Osteoblast (primary cell): ENCODE results near the gene CTBP2. TPM values are rescaled to one million over a fixed set of nuclear protein-coding genes. Genes with fewer than 3 reads are reported as not detected.

Source experiments
- DNase-seq: peaks from one replicate; pipeline ENCODE4 v3.0.0; 2011; ENCODE audit warnings: low spot score, mixed read lengths; ENCODE audit not compliant: insufficient read length; ENCODE audit errors: missing footprints
- H2AFZ ChIP-seq: 2 replicates; pipeline ENCODE4 v1.6.0; 2011; ENCODE audit warnings: mild to moderate bottlenecking, low read length
- H3K27ac ChIP-seq: 2 replicates; pipeline ENCODE4 v1.5.1; 2011; ENCODE audit warnings: mild to moderate bottlenecking, low read depth, low read length, moderate library complexity
- H3K27me3 ChIP-seq: 2 replicates; pipeline ENCODE4 v1.6.0; 2012; ENCODE audit warnings: mild to moderate bottlenecking, control low read depth, inconsistent platforms, low read length, moderate library complexity; ENCODE audit not compliant: insufficient read depth
- H3K36me3 ChIP-seq: 2 replicates; pipeline ENCODE4 v1.5.1; 2011; ENCODE audit warnings: mild to moderate bottlenecking, low read length, control low read depth, moderate library complexity; ENCODE audit not compliant: insufficient read depth
- H3K4me1 ChIP-seq: 2 replicates; pipeline ENCODE4 v1.5.1; 2011; ENCODE audit warnings: mild to moderate bottlenecking, low read length, control low read depth, moderate library complexity; ENCODE audit not compliant: insufficient read depth
- H3K4me2 ChIP-seq: 2 replicates; pipeline ENCODE4 v1.6.0; 2011; ENCODE audit warnings: mild to moderate bottlenecking, low read length; ENCODE audit not compliant: insufficient read depth
- H3K4me3 ChIP-seq: fragments of 200-600 bp; sonication (generic); 3 replicates; pipeline ENCODE4 v1.5.1; 2012; ENCODE audit warnings: mild to moderate bottlenecking, low read length, inconsistent platforms; ENCODE audit not compliant: insufficient read depth
- H3K79me2 ChIP-seq: 2 replicates; pipeline ENCODE4 v1.6.0; 2012; ENCODE audit warnings: mild to moderate bottlenecking, low read length, control low read depth, inconsistent platforms; ENCODE audit not compliant: insufficient read depth
- H3K9me3 ChIP-seq: 2 replicates; pipeline ENCODE4 v1.5.1; 2011; ENCODE audit warnings: low read depth, low read length, control low read depth
- H4K20me1 ChIP-seq: 2 replicates; pipeline ENCODE4 v1.6.0; 2012; ENCODE audit warnings: mild to moderate bottlenecking, low read length, control low read depth; ENCODE audit not compliant: insufficient read depth
- CTCF ChIP-seq: IDR thresholded peaks from 2 replicates; pipeline ENCODE4 v1.5.1; 2011; ENCODE audit warnings: mild to moderate bottlenecking, low read depth, low read length, moderate library complexity; ENCODE audit errors: extremely low read depth
- total RNA-seq: library from RNA; depleted of rRNA; stranded (reverse); fragments of >200 nt; gene quantifications from 2 replicates; pipeline ENCODE4 v1.2.3, GENCODE V29; 2012

Gene CTBP2
- total RNA-seq, 1 donor: 65.9 TPM

GRCh38 chr10:125043841-125044658 lies 116.3 kb downstream of the CTBP2 start:
- H3K27ac ChIP-seq: no peak overlapping the region
- H3K4me2 ChIP-seq: no peak overlapping the region
- no peaks in the 10 kb centered on the region for H3K36me3 ChIP-seq
- peaks cover 34% of the 10 kb centered on the region for H4K20me1 ChIP-seq
- H2AFZ ChIP-seq: no peak overlapping the region
- H3K9me3 ChIP-seq: no peaks in the 10 kb centered on the region
- no peaks in the 10 kb centered on the region for H3K27me3 ChIP-seq
- no peak for TF ChIP-seq CTCF
- no peak for DNase-seq
- H3K4me1 ChIP-seq: peaks cover 9% of the 10 kb centered on the region
- no peak overlapping the region for H3K4me3 ChIP-seq
- H3K79me2 ChIP-seq: peaks cover 88% of the 10 kb centered on the region

DNA sequence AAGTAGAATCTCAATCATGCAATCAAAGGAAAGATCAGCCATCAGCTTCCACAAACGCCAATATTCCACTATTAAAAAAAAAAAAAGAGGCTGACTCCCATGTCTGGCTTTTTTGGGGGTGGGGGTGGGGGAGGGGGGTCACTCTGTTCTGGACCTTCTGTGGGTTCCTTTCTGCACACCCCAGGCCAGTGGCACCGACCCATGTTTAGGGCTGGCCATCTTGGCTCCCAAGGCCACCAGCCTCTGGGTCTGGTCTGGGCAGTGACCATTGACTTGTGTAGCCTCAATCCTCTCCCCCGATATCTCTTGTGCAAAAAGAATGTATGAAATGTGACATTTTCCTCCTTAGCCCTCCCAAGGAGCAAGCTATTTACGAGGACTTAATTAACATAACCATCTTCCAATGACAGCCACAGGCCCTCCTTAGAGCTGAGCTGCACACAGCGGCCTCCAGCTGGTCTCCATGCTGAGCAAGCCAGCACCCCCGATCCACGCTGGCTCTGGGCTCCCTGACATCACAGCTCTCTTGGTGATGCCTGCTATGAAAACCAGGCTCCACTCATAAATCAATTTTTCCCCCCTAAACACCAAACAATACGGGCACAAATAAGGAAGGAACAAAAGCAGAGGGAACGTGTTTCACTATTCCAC lies 118.4 kb downstream of the CTBP2 start:
- DNase-seq: no peak
- Histone ChIP-seq H3K4me2 (no peak overlapping the region), H3K36me3 (no peaks in the 10 kb centered on the region), H3K9me3 (no peaks in the 10 kb centered on the region), H3K4me3 (no peak overlapping the region), H3K27me3 (no peaks in the 10 kb centered on the region), H2AFZ (no peak overlapping the region), H3K4me1 (peaks cover 18% of the 10 kb centered on the region), H4K20me1 (peaks cover 25% of the 10 kb centered on the region), H3K79me2 (peaks cover 90% of the 10 kb centered on the region), H3K27ac (no peak overlapping the region)
- no peak for TF ChIP-seq CTCF

- Histone ChIP-seq H2AFZ (no peak overlapping the region), H3K36me3 (no peaks in the 10 kb centered on the region), H4K20me1 (peaks cover 13% of the 10 kb centered on the region), H3K9me3 (no peaks in the 10 kb centered on the region), H3K79me2 (peaks cover 90% of the 10 kb centered on the region), H3K27ac (no peak overlapping the region), H3K27me3 (no peaks in the 10 kb centered on the region), H3K4me2 (no peak overlapping the region), H3K4me3 (no peak overlapping the region), H3K4me1 (peaks cover 37% of the 10 kb centered on the region)
- no peak for TF ChIP-seq CTCF
- no peak for DNase-seq
These were observed 121.0 kb downstream of the CTBP2 start for GRCh38 chr10:125039354-125039769.

DNA sequence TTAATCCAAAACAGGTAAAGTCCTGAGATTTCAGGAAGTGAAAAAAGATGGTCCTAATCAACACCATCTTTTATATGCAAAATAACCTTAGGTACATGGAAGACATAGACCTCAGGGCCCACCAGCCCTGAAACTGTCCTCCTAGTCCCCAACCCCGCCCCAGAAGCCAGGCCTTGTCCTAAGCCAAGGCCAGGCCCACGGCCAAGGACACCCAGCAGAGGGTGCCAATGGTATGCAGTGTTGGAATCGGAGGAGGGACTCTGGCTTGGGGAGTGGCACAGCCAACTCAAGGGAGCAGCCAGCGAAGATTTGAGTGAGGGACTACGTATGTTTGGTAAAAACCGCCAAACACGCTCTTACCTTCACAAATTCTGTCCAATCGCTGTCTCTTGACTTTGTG lies 121.7 kb downstream of the CTBP2 start:
- Histone ChIP-seq H3K79me2 (peaks cover 90% of the 10 kb centered on the region), H3K4me2 (no peak overlapping the region), H3K9me3 (no peaks in the 10 kb centered on the region), H3K36me3 (no peaks in the 10 kb centered on the region), H3K27ac (no peak overlapping the region), H4K20me1 (peaks cover 11% of the 10 kb centered on the region), H3K4me1 (peaks cover 37% of the 10 kb centered on the region), H2AFZ (no peak overlapping the region), H3K4me3 (no peak overlapping the region), H3K27me3 (no peaks in the 10 kb centered on the region)
- TF ChIP-seq CTCF: peak; percentile 9
- DNase-seq: no peak
